ENCODE measurements around the gene ACP2.

GRCh38 chr11:47202576-47202975, 46.0 kb downstream of the ACP2 start:
- TF ChIP-seq MYC (IDR thresholded peaks at IDR 0.05; ENCODE audit: borderline replicate concordance, low read length), result no peak
- no peak for TF ChIP-seq JUNB (IDR thresholded peaks at IDR 0.05)
- TF ChIP-seq E2F6 (IDR thresholded peaks at IDR 0.05; ENCODE audit: borderline replicate concordance, low read depth), result no peak
- TF ChIP-seq SMC3 (IDR thresholded peaks at IDR 0.05), result no peak
- no peak for TF ChIP-seq KDM1A (IDR thresholded peaks at IDR 0.05; ENCODE audit: low read depth)

All from A549 (cell line).